ENCODE measurements around the gene WRAP73. TPM values are rescaled to one million over a fixed set of nuclear protein-coding genes. Genes with fewer than 3 reads are reported as not detected.

The WRAP73 gene
- total RNA-seq, 1 experiment from 2014 or later: 25.3 TPM

DNA sequence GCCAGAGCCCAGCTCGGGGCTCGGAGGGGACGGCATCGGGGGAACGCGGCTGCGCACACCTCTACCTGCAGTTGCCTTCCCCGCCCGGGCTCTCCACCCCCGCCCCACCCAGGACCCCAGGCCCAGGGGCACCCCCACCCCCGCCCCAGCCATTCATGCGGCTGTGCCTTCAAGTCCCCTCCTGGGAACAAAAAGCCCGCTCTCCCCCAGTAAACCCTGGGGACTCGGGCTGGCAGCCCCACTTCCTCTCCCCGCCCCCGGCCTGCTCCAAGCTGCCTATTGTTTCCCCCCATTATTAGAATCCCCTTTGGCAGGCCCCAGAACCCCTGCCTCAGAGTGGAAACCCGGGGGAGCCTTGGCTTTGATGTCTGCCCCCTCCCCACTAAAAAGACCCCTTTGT, 56.6 kb downstream of the WRAP73 start:
- no TSS peak for BruUV-seq (replicated peaks)
- ChIA-PET POLR2A (no interaction called here), CTCF (interaction anchor here (0.6 to 1.5 kb wide), 2 partner anchors 22 to 128 kb away, joined by 4 to 6 read pairs; no protein-coding TSS in a partner anchor)
- H3K27me3 Mint-ChIP-seq (ENCODE audit: insufficient read depth, unreplicated experiment): no peaks in the 10 kb centered on the region
- intact Hi-C loops (cut with micrococcal nuclease): no loop called here
- H3K27ac Mint-ChIP-seq (ENCODE audit: low read depth, unreplicated experiment): no peak overlapping the region
- DNase-seq (ENCODE audit: unreplicated experiment): no peak
- no peaks in the 10 kb centered on the region for H3K9me3 Mint-ChIP-seq (ENCODE audit: unreplicated experiment)
- no peaks in the 10 kb centered on the region for H3K4me1 Mint-ChIP-seq (ENCODE audit: insufficient read depth, unreplicated experiment)
- TF ChIP-seq, protein P1, sequence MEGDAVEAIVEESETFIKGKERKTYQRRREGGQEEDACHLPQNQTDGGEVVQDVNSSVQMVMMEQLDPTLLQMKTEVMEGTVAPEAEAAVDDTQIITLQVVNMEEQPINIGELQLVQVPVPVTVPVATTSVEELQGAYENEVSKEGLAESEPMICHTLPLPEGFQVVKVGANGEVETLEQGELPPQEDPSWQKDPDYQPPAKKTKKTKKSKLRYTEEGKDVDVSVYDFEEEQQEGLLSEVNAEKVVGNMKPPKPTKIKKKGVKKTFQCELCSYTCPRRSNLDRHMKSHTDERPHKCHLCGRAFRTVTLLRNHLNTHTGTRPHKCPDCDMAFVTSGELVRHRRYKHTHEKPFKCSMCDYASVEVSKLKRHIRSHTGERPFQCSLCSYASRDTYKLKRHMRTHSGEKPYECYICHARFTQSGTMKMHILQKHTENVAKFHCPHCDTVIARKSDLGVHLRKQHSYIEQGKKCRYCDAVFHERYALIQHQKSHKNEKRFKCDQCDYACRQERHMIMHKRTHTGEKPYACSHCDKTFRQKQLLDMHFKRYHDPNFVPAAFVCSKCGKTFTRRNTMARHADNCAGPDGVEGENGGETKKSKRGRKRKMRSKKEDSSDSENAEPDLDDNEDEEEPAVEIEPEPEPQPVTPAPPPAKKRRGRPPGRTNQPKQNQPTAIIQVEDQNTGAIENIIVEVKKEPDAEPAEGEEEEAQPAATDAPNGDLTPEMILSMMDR (IDR thresholded peaks at IDR 0.05; ENCODE audit: unreplicated experiment): no peak
- no peak overlapping the region for H3K4me3 Mint-ChIP-seq (ENCODE audit: unreplicated experiment)
- H3K36me3 Mint-ChIP-seq (ENCODE audit: insufficient read depth, unreplicated experiment): no peaks in the 10 kb centered on the region

DNA sequence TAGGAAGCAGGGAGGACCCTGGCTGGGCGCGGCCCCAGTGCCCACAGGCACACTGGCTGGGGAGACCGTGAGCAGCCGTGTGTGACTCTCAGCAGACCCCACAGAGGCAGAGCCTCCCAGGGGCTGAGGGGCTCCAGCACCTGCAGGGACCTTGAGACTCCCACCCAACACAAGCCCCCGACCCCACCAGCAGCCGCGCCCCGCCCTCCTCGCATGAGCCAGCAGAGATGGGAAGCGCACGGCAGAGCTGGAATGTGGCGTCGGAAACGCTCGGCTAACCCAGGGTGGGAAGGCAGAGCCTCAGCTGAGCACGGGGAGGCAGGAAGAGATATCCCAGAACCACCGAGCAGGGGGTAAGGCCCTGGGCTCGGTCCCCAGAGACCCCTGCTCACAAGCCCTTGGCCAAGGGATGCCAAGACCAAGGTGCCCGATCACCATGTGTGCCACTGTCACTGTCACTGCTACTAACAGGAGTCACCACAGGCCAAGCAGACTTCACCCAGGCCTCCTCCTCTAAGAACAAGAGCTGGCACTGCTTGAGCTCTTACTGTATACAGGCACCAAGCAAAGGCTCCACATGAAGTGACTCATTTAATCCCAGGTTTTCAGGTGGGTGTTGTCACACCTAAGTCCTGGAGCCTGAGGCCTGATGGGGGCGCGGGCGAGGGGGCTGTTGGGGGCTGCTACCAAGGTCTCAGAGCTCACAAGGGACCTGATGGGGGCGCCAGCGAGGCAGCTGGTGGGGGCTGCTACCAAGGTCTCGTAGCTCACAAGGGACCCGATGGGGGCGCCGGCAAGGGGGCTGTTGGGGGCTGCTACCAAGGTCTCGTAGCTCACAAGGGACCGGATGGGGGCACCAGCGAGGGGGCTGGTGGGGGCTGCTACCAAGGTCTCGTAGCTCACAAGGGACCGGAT, 58.7 kb downstream of the WRAP73 start:
- Mint-ChIP-seq H3K36me3 (ENCODE audit: insufficient read depth, unreplicated experiment) (no peaks in the 10 kb centered on the region), H3K27ac (ENCODE audit: low read depth, unreplicated experiment) (no peak overlapping the region), H3K4me3 (ENCODE audit: unreplicated experiment) (no peak overlapping the region), H3K4me1 (ENCODE audit: insufficient read depth, unreplicated experiment) (no peaks in the 10 kb centered on the region), H3K27me3 (ENCODE audit: insufficient read depth, unreplicated experiment) (no peaks in the 10 kb centered on the region), H3K9me3 (ENCODE audit: unreplicated experiment) (no peaks in the 10 kb centered on the region)
- intact Hi-C loops (cut with micrococcal nuclease): no loop called here
- ChIA-PET POLR2A (no interaction called here), CTCF (interaction anchor here (0.6 to 1.0 kb wide), 2 partner anchors 9 to 23 kb away, joined by 3 to 5 read pairs; no protein-coding TSS in a partner anchor)
- no TSS peak for BruUV-seq (replicated peaks)
- no peak for DNase-seq (ENCODE audit: unreplicated experiment)
- TF ChIP-seq, protein P1 (IDR thresholded peaks at IDR 0.05; ENCODE audit: unreplicated experiment): no peak

DNA sequence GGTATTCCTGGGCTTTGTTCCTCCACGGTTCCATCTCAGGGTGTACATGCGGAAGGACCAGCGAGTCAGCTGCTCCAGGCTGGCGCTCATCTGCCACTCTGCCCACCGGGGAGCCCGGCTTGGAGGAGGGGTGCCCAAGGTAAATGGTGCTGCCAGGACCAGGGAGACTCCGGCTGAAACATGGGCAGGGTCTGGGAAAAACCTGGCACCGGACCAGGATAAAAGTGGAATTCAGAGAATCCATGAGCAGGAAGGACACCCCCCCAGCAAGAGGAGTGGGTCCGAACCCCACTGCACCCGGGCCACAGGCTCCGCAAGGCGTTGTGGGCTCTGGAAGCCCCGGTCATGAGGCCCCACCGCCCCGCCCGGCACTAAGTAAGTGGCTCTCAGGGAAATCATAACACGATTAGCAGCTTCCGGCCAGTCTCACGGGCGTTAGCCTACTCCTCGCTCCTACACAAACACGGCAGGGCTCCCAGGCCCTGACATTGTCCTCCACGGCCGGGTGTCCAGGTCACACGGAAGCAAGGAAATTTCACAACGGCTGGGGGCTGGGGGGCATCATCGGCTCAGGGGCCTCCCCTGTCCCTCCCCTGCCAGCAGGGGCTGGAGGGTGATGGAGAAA, 59.7 kb downstream of the WRAP73 start:
- ChIA-PET POLR2A (no interaction called here), CTCF (no interaction called here)
- Mint-ChIP-seq H3K27ac (ENCODE audit: low read depth, unreplicated experiment) (no peak overlapping the region), H3K4me3 (ENCODE audit: unreplicated experiment) (no peak overlapping the region), H3K4me1 (ENCODE audit: insufficient read depth, unreplicated experiment) (no peaks in the 10 kb centered on the region), H3K9me3 (ENCODE audit: unreplicated experiment) (no peaks in the 10 kb centered on the region), H3K36me3 (ENCODE audit: insufficient read depth, unreplicated experiment) (no peaks in the 10 kb centered on the region), H3K27me3 (ENCODE audit: insufficient read depth, unreplicated experiment) (no peaks in the 10 kb centered on the region)
- TF ChIP-seq, protein P1 (IDR thresholded peaks at IDR 0.05; ENCODE audit: unreplicated experiment): no peak
- intact Hi-C loops (cut with micrococcal nuclease): no loop called here
- BruUV-seq (replicated peaks): no TSS peak
- DNase-seq (ENCODE audit: unreplicated experiment): no peak

DNA sequence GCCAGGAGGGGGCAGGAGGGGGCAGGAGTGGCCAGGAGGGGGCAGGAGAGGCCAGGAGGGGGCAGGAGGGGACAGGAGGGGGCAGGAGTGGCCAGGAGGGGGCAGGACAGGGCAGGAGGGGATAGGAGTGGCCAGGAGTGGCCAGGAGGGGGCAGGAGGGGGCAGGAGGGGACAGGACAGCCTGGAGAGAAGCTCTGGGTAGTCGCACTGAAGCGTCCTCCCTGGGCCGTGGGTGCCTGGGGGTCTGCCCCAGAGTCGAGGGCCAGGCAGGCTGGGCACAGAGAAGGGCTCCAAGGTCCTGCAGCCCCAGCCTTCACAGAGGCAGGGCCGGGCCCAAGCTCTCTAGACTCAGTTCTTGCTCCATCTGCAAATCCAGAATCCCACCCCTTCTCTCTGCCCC, 61.5 kb downstream of the WRAP73 start:
- Mint-ChIP-seq H3K4me3 (ENCODE audit: unreplicated experiment) (no peak overlapping the region), H3K9me3 (ENCODE audit: unreplicated experiment) (no peaks in the 10 kb centered on the region), H3K36me3 (ENCODE audit: insufficient read depth, unreplicated experiment) (no peaks in the 10 kb centered on the region), H3K27me3 (ENCODE audit: insufficient read depth, unreplicated experiment) (no peaks in the 10 kb centered on the region), H3K4me1 (ENCODE audit: insufficient read depth, unreplicated experiment) (no peaks in the 10 kb centered on the region), H3K27ac (ENCODE audit: low read depth, unreplicated experiment) (no peak overlapping the region)
- DNase-seq (ENCODE audit: unreplicated experiment): no peak
- ChIA-PET CTCF (no interaction called here), POLR2A (no interaction called here)
- intact Hi-C loops (cut with micrococcal nuclease): no loop called here
- BruUV-seq (replicated peaks): no TSS peak
- TF ChIP-seq, protein P1 (IDR thresholded peaks at IDR 0.05; ENCODE audit: unreplicated experiment): no peak
